Measurements from ENCODE around the gene TMEM225B.

TMEM225B gene

DNA sequence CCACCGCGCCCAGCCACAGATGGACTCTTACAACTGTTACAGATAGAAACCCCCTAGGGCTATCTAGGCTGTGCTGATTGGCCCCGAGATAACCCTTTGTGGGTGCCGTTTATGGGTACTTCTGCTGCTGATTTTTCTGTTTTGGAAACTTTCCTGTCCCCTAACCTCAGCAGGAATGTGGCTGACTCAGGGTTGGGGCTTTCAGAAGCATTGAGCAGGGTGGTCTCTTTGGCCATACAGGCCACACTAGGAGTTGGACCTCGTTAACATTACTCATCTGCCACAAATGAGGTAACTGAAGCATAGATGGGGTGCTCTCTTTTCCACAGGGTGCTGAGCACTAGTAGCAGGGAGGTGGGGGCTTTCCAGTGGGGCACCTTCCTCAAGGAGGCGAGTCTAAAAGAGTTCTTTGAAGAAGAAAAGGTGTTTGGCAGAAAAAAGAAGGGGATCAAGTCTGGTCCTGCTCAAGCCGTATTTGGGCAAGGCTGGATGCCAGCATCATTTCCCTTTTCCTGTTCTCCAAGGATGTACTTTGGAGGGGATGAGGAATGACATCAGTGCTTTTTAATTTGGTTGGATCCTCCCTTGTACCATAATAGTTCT is 25.1 kb downstream of the TMEM225B start:
- H3K4me2 ChIP-seq, result no peak overlapping the region
- H3K9me3 ChIP-seq, result no peaks in the 10 kb centered on the region
- H4K20me1 ChIP-seq, result peaks cover 59% of the 10 kb centered on the region
- H3K4me1 ChIP-seq, result peaks cover 2% of the 10 kb centered on the region; the same call in 1 of the 2 replicates
- H3K4me3 ChIP-seq, result no peak overlapping the region
- no peak overlapping the region for H3K9ac ChIP-seq
- H3K27me3 ChIP-seq, result no peaks in the 10 kb centered on the region
- TF ChIP-seq Cebpa-rat (IDR thresholded peaks at IDR 0.05), result no peak
- H3K27ac ChIP-seq, result no peak overlapping the region
- H3K36me3 ChIP-seq, result peaks cover 99% of the 10 kb centered on the region

- peaks cover 100% of the 10 kb centered on the region for H3K36me3 ChIP-seq
- H3K4me1 ChIP-seq, result no peaks in the 10 kb centered on the region
- TF ChIP-seq Cebpa-rat (IDR thresholded peaks at IDR 0.05), result no peak
- H4K20me1 ChIP-seq, result peaks cover 64% of the 10 kb centered on the region
- H3K9ac ChIP-seq, result no peak overlapping the region
- H3K4me2 ChIP-seq, result no peak overlapping the region
- H3K4me3 ChIP-seq, result no peak overlapping the region
- H3K27me3 ChIP-seq, result no peaks in the 10 kb centered on the region
- no peaks in the 10 kb centered on the region for H3K9me3 ChIP-seq
- no peak overlapping the region for H3K27ac ChIP-seq
Measured at GRCh38 chr7:99623702-99624447, 25.8 kb downstream of the TMEM225B start.

GRCh38 chr7:99624484-99624883 is 26.4 kb downstream of the TMEM225B start:
- H3K9ac ChIP-seq, result no peak overlapping the region
- H3K4me3 ChIP-seq, result no peak overlapping the region
- H3K27ac ChIP-seq, result no peak overlapping the region
- H3K4me2 ChIP-seq, result no peak overlapping the region
- H3K27me3 ChIP-seq, result no peaks in the 10 kb centered on the region
- peaks cover 100% of the 10 kb centered on the region for H3K36me3 ChIP-seq
- H3K4me1 ChIP-seq, result no peaks in the 10 kb centered on the region
- TF ChIP-seq Cebpa-rat (IDR thresholded peaks at IDR 0.05), result no peak
- H4K20me1 ChIP-seq, result peaks cover 70% of the 10 kb centered on the region
- no peaks in the 10 kb centered on the region for H3K9me3 ChIP-seq

DNA sequence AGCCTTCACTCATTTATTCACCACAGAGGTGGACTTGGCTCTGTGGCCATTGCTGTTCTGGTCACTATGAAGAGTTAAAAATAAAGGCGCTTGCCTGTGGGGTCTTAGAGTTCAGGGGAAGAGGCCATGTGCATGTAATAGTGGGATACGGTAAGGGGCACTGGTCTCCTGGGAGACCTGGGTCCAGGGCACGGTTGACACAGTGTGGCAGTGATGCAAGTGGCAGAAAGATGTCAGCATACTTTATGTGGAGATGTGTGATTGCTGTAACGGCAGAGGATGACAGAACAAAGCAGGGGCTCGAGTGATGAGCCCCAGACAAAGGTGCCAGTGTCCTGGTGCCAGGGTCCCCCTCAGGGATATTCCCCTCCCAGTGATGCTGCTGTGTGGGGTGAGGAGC is 27.3 kb downstream of the TMEM225B start:
- peaks cover 100% of the 10 kb centered on the region for H3K36me3 ChIP-seq

GRCh38 chr7:99625961-99626360 is 27.9 kb downstream of the TMEM225B start:
- no peak for TF ChIP-seq Cebpa-rat (IDR thresholded peaks at IDR 0.05)
- Histone ChIP-seq H3K4me1 (no peaks in the 10 kb centered on the region), H4K20me1 (peaks cover 77% of the 10 kb centered on the region)

More for the DNA sequence above, 27.3 kb downstream of the TMEM225B start:
- H3K27ac ChIP-seq, result no peak overlapping the region
- H3K27me3 ChIP-seq, result no peaks in the 10 kb centered on the region
- no peaks in the 10 kb centered on the region for H3K9me3 ChIP-seq
- no peak overlapping the region for H3K9ac ChIP-seq
- no peak for TF ChIP-seq Cebpa-rat (IDR thresholded peaks at IDR 0.05)
- H3K4me3 ChIP-seq, result no peak overlapping the region
- H4K20me1 ChIP-seq, result peaks cover 78% of the 10 kb centered on the region
- H3K4me1 ChIP-seq, result no peaks in the 10 kb centered on the region
- no peak overlapping the region for H3K4me2 ChIP-seq

DNA sequence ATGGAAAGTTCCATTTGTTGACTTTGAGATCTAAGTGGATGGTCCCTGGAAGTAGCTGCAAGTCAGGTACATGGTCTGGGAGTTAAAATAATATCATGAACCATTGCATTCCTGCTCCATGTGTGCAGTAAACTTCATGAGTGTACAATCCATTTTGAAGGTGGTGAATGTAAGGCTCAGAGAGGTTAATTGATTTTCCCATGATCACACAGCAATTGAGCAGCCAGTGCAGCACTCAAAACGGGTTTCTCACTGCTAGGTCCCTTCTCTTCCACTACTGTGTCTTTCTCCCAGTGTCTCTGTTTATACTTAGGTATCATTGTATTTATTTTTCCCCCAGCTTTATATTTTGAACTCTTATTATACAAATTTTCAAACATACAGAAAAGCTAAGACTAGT is 28.6 kb downstream of the TMEM225B start:
- H3K9ac ChIP-seq, result no peak overlapping the region
- TF ChIP-seq Cebpa-rat (IDR thresholded peaks at IDR 0.05), result no peak
- peaks cover 75% of the 10 kb centered on the region for H4K20me1 ChIP-seq
- no peak overlapping the region for H3K4me3 ChIP-seq
- no peaks in the 10 kb centered on the region for H3K9me3 ChIP-seq
- no peak overlapping the region for H3K4me2 ChIP-seq
- peaks cover 100% of the 10 kb centered on the region for H3K36me3 ChIP-seq
- no peak overlapping the region for H3K27ac ChIP-seq
- no peaks in the 10 kb centered on the region for H3K27me3 ChIP-seq
- no peaks in the 10 kb centered on the region for H3K4me1 ChIP-seq

More at GRCh38 chr7:99625961-99626360, 27.9 kb downstream of the TMEM225B start:
- no peaks in the 10 kb centered on the region for H3K27me3 ChIP-seq
- H3K36me3 ChIP-seq, result peaks cover 100% of the 10 kb centered on the region
- H3K9me3 ChIP-seq, result no peaks in the 10 kb centered on the region
- no peak overlapping the region for H3K4me3 ChIP-seq
- no peak overlapping the region for H3K4me2 ChIP-seq
- H3K9ac ChIP-seq, result no peak overlapping the region
- no peak overlapping the region for H3K27ac ChIP-seq

DNA sequence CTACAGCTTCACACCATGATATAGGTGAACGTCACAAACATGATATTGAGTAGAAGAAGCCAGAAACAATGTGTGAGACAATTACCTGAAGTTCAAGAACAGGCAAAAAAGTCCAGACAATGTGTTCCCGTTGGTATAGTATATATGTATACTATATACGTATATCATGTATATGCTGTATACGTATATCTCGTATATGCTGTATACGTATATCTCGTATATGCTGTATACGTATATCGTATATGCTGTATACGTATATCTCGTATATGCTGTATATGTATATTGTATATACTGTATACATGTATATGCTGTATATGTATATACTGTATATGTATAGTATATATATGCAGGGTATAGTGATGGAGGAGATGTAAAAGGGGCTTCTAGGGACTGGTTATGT is 29.4 kb downstream of the TMEM225B start:
- Histone ChIP-seq H4K20me1 (peaks cover 80% of the 10 kb centered on the region), H3K4me1 (no peaks in the 10 kb centered on the region), H3K9ac (no peak overlapping the region), H3K4me3 (no peak overlapping the region), H3K4me2 (no peak overlapping the region), H3K9me3 (no peaks in the 10 kb centered on the region), H3K27ac (no peak overlapping the region), H3K36me3 (peaks cover 99% of the 10 kb centered on the region), H3K27me3 (no peaks in the 10 kb centered on the region)
- no peak for TF ChIP-seq Cebpa-rat (IDR thresholded peaks at IDR 0.05)

DNA sequence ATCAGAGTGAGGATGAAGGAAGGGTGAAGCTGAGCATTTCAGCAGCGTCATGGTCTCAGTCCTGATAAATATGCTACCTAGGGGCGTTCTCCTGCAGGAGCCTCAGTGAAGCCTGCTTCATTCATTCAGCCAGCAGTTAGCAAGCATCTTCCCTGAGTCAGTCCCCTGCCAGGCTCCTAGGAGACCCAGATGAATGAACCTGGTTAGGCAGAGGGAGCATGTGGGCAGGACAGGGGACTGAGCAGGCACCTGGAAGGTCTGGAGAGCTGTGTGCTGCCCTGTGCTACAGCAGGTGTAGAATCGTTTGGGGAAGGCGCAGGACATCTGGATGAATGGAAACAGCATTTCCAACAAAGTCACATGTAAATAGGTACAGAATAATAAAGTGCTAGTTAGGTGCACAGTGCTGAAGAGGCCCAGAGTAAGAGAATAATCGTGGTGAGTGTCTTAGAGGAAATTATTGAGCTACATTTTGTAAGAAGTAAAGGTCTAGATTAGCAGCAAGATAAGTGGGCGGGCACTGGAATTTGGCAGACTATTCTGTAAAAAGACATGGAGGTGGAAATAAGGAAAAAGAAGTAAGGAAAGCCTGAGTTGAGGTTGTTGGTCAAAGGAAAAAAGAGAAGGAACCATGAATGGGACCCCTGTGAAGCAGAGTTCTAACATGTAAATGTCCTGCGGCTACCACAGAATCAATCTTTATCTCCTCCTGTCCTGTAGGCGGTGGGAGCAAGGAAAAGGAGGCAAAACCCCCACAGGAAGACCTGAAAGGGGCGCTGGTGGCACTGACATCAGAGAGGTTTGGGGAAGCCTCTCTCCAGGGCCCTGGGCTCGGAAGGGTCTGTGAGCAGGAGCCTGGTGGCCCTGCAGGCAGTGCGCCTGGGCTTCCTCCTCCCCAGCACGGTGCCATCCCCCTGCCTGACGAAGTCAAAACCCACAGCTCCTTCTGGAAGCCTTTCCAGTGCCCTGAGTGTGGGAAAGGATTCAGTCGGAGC is 30.7 kb downstream of the TMEM225B start:
- H3K27me3 ChIP-seq, result no peaks in the 10 kb centered on the region
- H3K27ac ChIP-seq, result no peak overlapping the region
- no peak overlapping the region for H3K4me3 ChIP-seq
- no peak for TF ChIP-seq Cebpa-rat (IDR thresholded peaks at IDR 0.05)
- no peak overlapping the region for H3K4me2 ChIP-seq
- H3K9ac ChIP-seq, result no peak overlapping the region
- H3K9me3 ChIP-seq, result no peaks in the 10 kb centered on the region
- no peaks in the 10 kb centered on the region for H3K4me1 ChIP-seq
- H3K36me3 ChIP-seq, result peaks cover 97% of the 10 kb centered on the region
- peaks cover 80% of the 10 kb centered on the region for H4K20me1 ChIP-seq

DNA sequence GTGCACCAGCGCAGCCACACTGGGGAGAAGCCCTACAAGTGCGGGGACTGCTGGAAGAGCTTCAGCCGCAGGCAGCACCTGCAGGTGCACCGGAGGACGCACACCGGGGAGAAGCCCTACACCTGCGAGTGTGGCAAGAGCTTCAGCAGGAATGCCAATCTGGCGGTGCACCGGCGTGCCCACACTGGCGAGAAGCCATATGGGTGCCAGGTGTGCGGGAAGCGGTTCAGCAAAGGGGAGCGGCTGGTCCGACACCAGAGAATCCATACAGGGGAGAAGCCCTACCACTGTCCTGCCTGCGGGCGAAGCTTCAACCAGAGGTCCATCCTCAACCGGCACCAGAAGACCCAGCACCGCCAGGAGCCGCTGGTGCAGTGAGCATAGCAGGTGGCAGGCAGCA is 31.6 kb downstream of the TMEM225B start:
- Histone ChIP-seq H3K27me3 (no peaks in the 10 kb centered on the region), H4K20me1 (peaks cover 73% of the 10 kb centered on the region), H3K4me2 (no peak overlapping the region), H3K4me3 (no peak overlapping the region), H3K36me3 (peaks cover 97% of the 10 kb centered on the region), H3K27ac (no peak overlapping the region), H3K4me1 (no peaks in the 10 kb centered on the region), H3K9me3 (no peaks in the 10 kb centered on the region), H3K9ac (no peak overlapping the region)
- TF ChIP-seq Cebpa-rat (IDR thresholded peaks at IDR 0.05), result no peak
